H1 (cell line): Measurements from ENCODE around the gene TRIM6. TPM values are rescaled to one million over a fixed set of nuclear protein-coding genes. Genes with fewer than 3 reads are reported as not detected.

Source experiments
- CTCF ChIA-PET: fragments of 300-600 bp; sonication (Branson Sonifier 250); formaldehyde crosslinking; loops from one replicate; lab custom pipeline; 2021; ENCODE audit not compliant: partially characterized antibody; lab: Charles Lee
- POLR2A ChIA-PET: fragments of 300-600 bp; sonication (Branson Sonifier 250); formaldehyde crosslinking; loops from one replicate; lab custom pipeline; 2021; ENCODE audit warnings: inconsistent platforms; ENCODE audit not compliant: partially characterized antibody; lab: Charles Lee
- DNase-seq, 2 experiments: peaks; one replicate each; pipeline versions ENCODE4 v3.0.0 to v3.0.0-alpha.2; 2010 to 2022; ENCODE audit warnings: low spot score in 2 of 2, low read depth in 1 of 2, mixed read lengths in 1 of 2
- FAIRE-seq: peaks from 2 replicates; lab custom pipeline; 2011; peaks lifted over from hg19 to GRCh38; lab: Jason Lieb, UNC
- H2AFZ ChIP-seq: 2 replicates; pipeline ENCODE4 v1.8.1; 2012; ENCODE audit warnings: low read length, inconsistent platforms
- H2AK5ac ChIP-seq: 2 replicates; pipeline ENCODE4 v1.6.1; 2013; ENCODE audit warnings: low read depth, low read length
- H2BK120ac ChIP-seq: replicated peaks from 2 replicates; pipeline ENCODE3; 2013; ENCODE audit warnings: low read depth, low read length, inconsistent platforms
- H2BK12ac ChIP-seq: 2 replicates; pipeline ENCODE4 v1.6.1; 2013; ENCODE audit warnings: low read depth, low read length
- H2BK15ac ChIP-seq: 2 replicates; pipeline ENCODE4 v1.6.1; 2013; ENCODE audit warnings: low read length
- H2BK20ac ChIP-seq: 2 replicates; pipeline ENCODE4 v1.6.1; 2013; ENCODE audit warnings: low read length
- H2BK5ac ChIP-seq: 2 replicates; pipeline ENCODE4 v1.6.1; 2013; ENCODE audit warnings: low read depth, low read length
- H3K14ac ChIP-seq: 2 replicates; pipeline ENCODE4 v1.6.1; 2013; ENCODE audit warnings: inconsistent platforms; ENCODE audit not compliant: insufficient read length
- H3K18ac ChIP-seq: 2 replicates; pipeline ENCODE4 v1.6.1; 2013; ENCODE audit warnings: low read length; ENCODE audit errors: extremely low read depth
- H3K23ac ChIP-seq: 2 replicates; pipeline ENCODE4 v1.6.1; 2013; ENCODE audit warnings: inconsistent platforms; ENCODE audit not compliant: insufficient read length
- H3K23me2 ChIP-seq: 2 replicates; pipeline ENCODE4 v1.6.1; 2013; ENCODE audit warnings: low read depth, low read length
- H3K27ac ChIP-seq: 2 replicates; pipeline ENCODE4 v1.6.1; 2011; ENCODE audit warnings: low read depth, low read length, inconsistent platforms
- H3K27me3 ChIP-seq, 4 experiments: replicated peaks in 1 of 4; 1 replicate in 1 of 4; 2 replicates in 3 of 4; pipeline versions ENCODE4 v1.6.1 to v1.8.1; 2011 to 2013; ENCODE audit warnings: low read length in 3 of 4, mild to moderate bottlenecking in 3 of 4, inconsistent platforms in 2 of 4, mixed read lengths in 2 of 4, moderate library complexity in 1 of 4; ENCODE audit not compliant: control insufficient read depth in 3 of 4, insufficient read depth in 3 of 4; ENCODE audit errors: extremely low read depth in 1 of 4
- H3K36me3 ChIP-seq, 4 experiments: 2 replicates each; pipeline versions ENCODE4 v1.6.1 to v1.8.1; 2011 to 2013; ENCODE audit warnings: mild to moderate bottlenecking in 4 of 4, low read length in 3 of 4, moderate library complexity in 2 of 4, control low read depth in 1 of 4, inconsistent platforms in 1 of 4; ENCODE audit not compliant: insufficient read depth in 4 of 4, control insufficient read depth in 2 of 4
- H3K4ac ChIP-seq: replicated peaks from 2 replicates; pipeline ENCODE3; 2013; ENCODE audit warnings: low read length, low read depth, mixed read lengths, inconsistent platforms; ENCODE audit not compliant: insufficient read length
- H3K4me1 ChIP-seq, 4 experiments: replicated peaks in 1 of 4; 1 replicate in 1 of 4; 2 replicates in 3 of 4; pipeline versions ENCODE4 v1.6.1 to v1.8.1; 2011 to 2013; ENCODE audit warnings: low read length in 3 of 4, inconsistent platforms in 2 of 4, mixed read lengths in 1 of 4; ENCODE audit not compliant: insufficient read depth in 4 of 4, control insufficient read depth in 3 of 4
- H3K4me2 ChIP-seq, 2 experiments: 2 replicates each; pipeline versions ENCODE4 v1.6.1 to v1.8.1; 2011 to 2013; ENCODE audit warnings: low read depth in 2 of 2, low read length in 2 of 2, control low read depth in 1 of 2, inconsistent platforms in 1 of 2, mild to moderate bottlenecking in 1 of 2; ENCODE audit not compliant: insufficient read depth in 1 of 2
- H3K4me3 ChIP-seq, 4 experiments: fragments of 200-600, 300-600 bp in 1 of 4; sonication (generic), shearing (Covaris generic), sonication (Bioruptor Twin) in 1 of 4; 2 replicates each; pipeline versions ENCODE4 v1.5.1 to v1.8.1; 2011 to 2016; ENCODE audit warnings: low read length in 4 of 4, low read depth in 3 of 4, control low read depth in 2 of 4, inconsistent platforms in 2 of 4, mild to moderate bottlenecking in 2 of 4, mixed read lengths in 1 of 4, moderate library complexity in 1 of 4; ENCODE audit not compliant: insufficient read depth in 2 of 4; ENCODE audit errors: extremely low read depth in 1 of 4
- H3K56ac ChIP-seq: replicated peaks from 2 replicates; pipeline ENCODE3; 2013; ENCODE audit warnings: low read depth, mild to moderate bottlenecking, mixed read lengths, low read length, inconsistent platforms; ENCODE audit not compliant: insufficient read length
- H3K79me1 ChIP-seq: 2 replicates; pipeline ENCODE4 v1.6.1; 2013; ENCODE audit warnings: low read depth, low read length, control low read depth
- H3K79me2 ChIP-seq, 2 experiments: 2 replicates each; pipeline versions ENCODE4 v1.6.1 to v1.8.1; 2012 to 2013; ENCODE audit warnings: low read length in 2 of 2, mild to moderate bottlenecking in 2 of 2, inconsistent platforms in 1 of 2; ENCODE audit not compliant: insufficient read depth in 2 of 2, control insufficient read depth in 1 of 2
- H3K9ac ChIP-seq, 4 experiments: replicated peaks in 1 of 4; 1 replicate in 1 of 4; 2 replicates in 3 of 4; pipeline versions ENCODE4 v1.6.1 to v1.8.1; 2011 to 2013; ENCODE audit warnings: low read depth in 3 of 4, low read length in 3 of 4, control low read depth in 2 of 4, mild to moderate bottlenecking in 2 of 4, moderate library complexity in 2 of 4, inconsistent platforms in 1 of 4; ENCODE audit errors: extremely low read depth in 1 of 4
- H3K9me3 ChIP-seq, 2 experiments: 2 replicates each; pipeline versions ENCODE4 v1.6.1 to v1.8.1; 2012 to 2013; ENCODE audit warnings: mild to moderate bottlenecking in 2 of 2, moderate library complexity in 2 of 2, control low read depth in 1 of 2, inconsistent platforms in 1 of 2, low read depth in 1 of 2, low read length in 1 of 2, mixed read lengths in 1 of 2; ENCODE audit not compliant: insufficient read depth in 2 of 2
- H4K20me1 ChIP-seq, 2 experiments: replicated peaks in 1 of 2; 2 replicates each; pipeline versions ENCODE3 to v1.8.1; 2011 to 2013; ENCODE audit warnings: inconsistent platforms in 2 of 2, low read length in 2 of 2, mild to moderate bottlenecking in 1 of 2; ENCODE audit not compliant: insufficient read depth in 2 of 2, control insufficient read depth in 1 of 2
- H4K5ac ChIP-seq: 2 replicates; pipeline ENCODE4 v1.6.1; 2013; ENCODE audit warnings: low read length, low read depth, mixed read lengths, inconsistent platforms; ENCODE audit not compliant: insufficient read length
- H4K8ac ChIP-seq: 2 replicates; pipeline ENCODE4 v1.8.0; 2013; ENCODE audit warnings: mild to moderate bottlenecking, moderate library complexity, low read length, inconsistent platforms; ENCODE audit not compliant: insufficient read depth; ENCODE audit errors: extremely low read depth
- H4K91ac ChIP-seq: replicated peaks from 2 replicates; pipeline ENCODE3; 2013; ENCODE audit warnings: low read length, mixed read lengths, inconsistent platforms; ENCODE audit not compliant: insufficient read length
- CBX8 ChIP-seq: fragments of 300-800, 300-1000 bp; sonication (generic); IDR thresholded peaks from 2 replicates; pipeline ENCODE4 v1.7.1; 2016; ENCODE audit warnings: low read depth, low read length, borderline replicate concordance
- CHD1 ChIP-seq: IDR thresholded peaks from 2 replicates; pipeline ENCODE4 v1.6.1; 2012; ENCODE audit warnings: low read depth, low read length, improper control_type of control experiment
- CHD2 ChIP-seq: IDR thresholded peaks from 2 replicates; pipeline ENCODE4 v1.6.1; 2012; ENCODE audit warnings: low read length, improper control_type of control experiment
- EP300 ChIP-seq, 2 experiments: IDR thresholded peaks; 1 replicate in 1 of 2; 2 replicates in 1 of 2; pipeline ENCODE4 v1.6.1; 2011 to 2012; ENCODE audit warnings: low read depth in 2 of 2, low read length in 2 of 2, mild to moderate bottlenecking in 2 of 2, borderline replicate concordance in 1 of 2, inconsistent platforms in 1 of 2, moderate library complexity in 1 of 2
- EZH2 ChIP-seq: fragments of 200-600 bp; sonication (generic); IDR thresholded peaks from 2 replicates; pipeline ENCODE4 v1.7.1; 2012; ENCODE audit warnings: low read depth, mild to moderate bottlenecking, moderate library complexity, low read length, inconsistent platforms; ENCODE audit not compliant: severe bottlenecking
- GABPA ChIP-seq: IDR thresholded peaks from 2 replicates; pipeline ENCODE4 v1.6.1; 2011; ENCODE audit warnings: mild to moderate bottlenecking, low read length, moderate library complexity, borderline replicate concordance; ENCODE audit not compliant: insufficient read depth
- KDM4A ChIP-seq: IDR thresholded peaks from one replicate; pipeline ENCODE4 v1.7.1; 2012; ENCODE audit warnings: low read depth, mild to moderate bottlenecking, moderate library complexity, low read length, inconsistent platforms; ENCODE audit not compliant: severe bottlenecking
- POLR2A ChIP-seq, 2 experiments: IDR thresholded peaks; 1 replicate in 1 of 2; 2 replicates in 1 of 2; pipeline ENCODE4 v1.6.1; 2011; ENCODE audit warnings: low read depth in 2 of 2, low read length in 2 of 2, mild to moderate bottlenecking in 2 of 2; ENCODE audit errors: control extremely low read depth in 1 of 2
- SP4 ChIP-seq: IDR thresholded peaks from 2 replicates; pipeline ENCODE4 v1.6.1; 2012; ENCODE audit warnings: low read length, inconsistent platforms
- TAF1 ChIP-seq: IDR thresholded peaks from 2 replicates; pipeline ENCODE4 v1.6.1; 2011; ENCODE audit warnings: mild to moderate bottlenecking, low read depth, low read length
- TCF12 ChIP-seq: IDR thresholded peaks from 2 replicates; pipeline ENCODE4 v1.6.1; 2011; ENCODE audit warnings: low read depth, mild to moderate bottlenecking, low read length
- USF2 ChIP-seq: IDR thresholded peaks from 2 replicates; pipeline ENCODE4 v1.6.1; 2011; ENCODE audit warnings: low read length, improper control_type of control experiment
- YY1 ChIP-seq: IDR thresholded peaks from 2 replicates; pipeline ENCODE4 v1.6.1; 2011; ENCODE audit warnings: low read depth, mild to moderate bottlenecking, low read length
- WGBS, 2 experiments: shearing (Covaris generic) in 1 of 2; methylation state at CpG; one replicate each; pipeline versions ENCODE4 v1.1.6 to v1.1.7; 2013 to 2015; ENCODE audit warnings: low lambda C conversion rate in 2 of 2, mixed read lengths in 2 of 2, inconsistent platforms in 1 of 2, low coverage in 1 of 2, missing lambda C conversion rate in 1 of 2; ENCODE audit not compliant: insufficient replicate concordance in 2 of 2, insufficient coverage in 1 of 2, insufficient read length in 1 of 2; ENCODE audit errors: extremely low coverage in 1 of 2, missing lambda C conversion rate in 1 of 2; 5-methylcytosine and 5-hydroxymethylcytosine counted together
- polyA plus RNA-seq, 7 experiments: library from polyadenylated mRNA; depleted of rRNA in 3 of 7; stranded (reverse) in 5 of 7; unstranded in 2 of 7; fragments of >200 nt in 5 of 7; fragments of 200-250 nt in 2 of 7; gene quantifications; 1 replicate in 5 of 7; 2 replicates in 1 of 7; 4 replicates in 1 of 7; pipeline versions ENCODE4 v1.2.1 to v1.2.3, GENCODE V29; 2011 to 2013; ENCODE audit warnings: missing spikeins in 2 of 7, mixed read lengths in 2 of 7
- total RNA-seq: library from RNA; stranded (reverse); fragmentation: NEBNext Ultra II Directional; extraction: Animal tissue kit (Norgen Biotek cat#: 25700); gene quantifications from 2 replicates; pipeline ENCODE4 v1.2.1, GENCODE V29; 2021

TRIM6 gene
- total and polyA plus RNA-seq, 2 of the 8 experiments (the other 6 are each of a cell fraction or from before 2014, with no cell fraction given), result 21.6 to 23.3 TPM

- Histone ChIP-seq H4K8ac (no peak overlapping the region), H2BK15ac (no peak overlapping the region), H3K9me3 (no peaks in the 10 kb centered on the region), H3K4me2 (no peak overlapping the region), H3K27me3 (no peaks in the 10 kb centered on the region), H2AFZ (no peak overlapping the region), H3K27ac (no peak overlapping the region), H3K9ac (no peak overlapping the region), H2BK5ac (no peak overlapping the region), H4K5ac (no peak overlapping the region), H2BK120ac (no peak overlapping the region), H3K4me3 (no peak overlapping the region), H2AK5ac (no peak overlapping the region), H3K23ac (no peak overlapping the region), H3K36me3 (peaks cover 2 to 37% (median 31%) of the 10 kb centered on the region in 4 experiments; a peak in 7 of 8 replicates), H3K56ac (no peak overlapping the region), H3K14ac (no peak overlapping the region), H3K79me2 (peaks cover 3 to 23% of the 10 kb centered on the region in 2 experiments; a peak in 3 of 4 replicates), H3K4ac (no peak overlapping the region), H3K23me2 (no peaks in the 10 kb centered on the region), H2BK20ac (no peak overlapping the region), H3K4me1 (peaks cover 0 to 5% (median 0%) of the 10 kb centered on the region in 4 experiments; a peak in 2 of 7 replicates), H4K91ac (no peak overlapping the region), H2BK12ac (no peak overlapping the region), H3K18ac (no peak overlapping the region), H3K79me1 (no peaks in the 10 kb centered on the region), H4K20me1 (peaks cover 0 to 4% of the 10 kb centered on the region in 2 experiments)
- ChIA-PET POLR2A (no interaction called here), CTCF (interaction anchor here (6.8 kb wide), 1 partner anchor 7 kb away, joined by 71 read pairs; no protein-coding TSS in a partner anchor)
- 79% methylated on average over 4 of the region's 4 CpGs; no CpG with 5 or more reads in 1 of the 2 experiments for WGBS, 2 experiments
- FAIRE-seq (no peak), DNase-seq (no peak)
- no peak for TF ChIP-seq CBX8
- TF ChIP-seq KDM4A, result no peak
- TF ChIP-seq GABPA, result no peak
- no peak for TF ChIP-seq CHD1
- TF ChIP-seq EZH2, result no peak
- TF ChIP-seq USF2, result no peak
- no peak for TF ChIP-seq CHD2
- TF ChIP-seq YY1, result no peak
- no peak for TF ChIP-seq TAF1
- TF ChIP-seq POLR2A (IDR thresholded peaks at IDR 0.05; ENCODE audit: control extremely low read depth in 1 of 2, low read depth in 2 of 2, low read length in 2 of 2), result no peak
- TF ChIP-seq TCF12, result no peak
- TF ChIP-seq EP300 (IDR thresholded peaks at IDR 0.05; ENCODE audit: borderline replicate concordance in 1 of 2, low read depth in 2 of 2, low read length in 2 of 2), result no peak
- no peak for TF ChIP-seq SP4
These were observed 8.5 kb downstream of the TRIM6 start for GRCh38 chr11:5604896-5605295.
